Parathyroid adenoma (tissue), 2 donors: ENCODE measurements around the gene PIGBOS1.
"Not testable (repeated sequence)": the region's sequence is repeated elsewhere in the genome, so short reads cannot be mapped to it uniquely, and the experiment has no call there.

Experiments used
- H2AFZ ChIP-seq: fragments of 300-600 bp; sonication (generic); one replicate; pipeline ENCODE4 v1.7.0; 2017; ENCODE audit warnings: antibody characterized with exemption, mild to moderate bottlenecking
- H3K27ac ChIP-seq: fragments of 300-600 bp; sonication (generic); one replicate; pipeline ENCODE4 v1.7.0; 2017
- H3K27me3 ChIP-seq: fragments of 300-600 bp; sonication (generic); one replicate; pipeline ENCODE4 v1.7.0; 2017; ENCODE audit warnings: low read length; ENCODE audit not compliant: control insufficient read depth, insufficient read depth
- H3K36me3 ChIP-seq: fragments of 300-600 bp; sonication (generic); one replicate; pipeline ENCODE4 v1.7.0; 2017; ENCODE audit warnings: low read length; ENCODE audit not compliant: control insufficient read depth, insufficient read depth
- H3K4me1 ChIP-seq: fragments of 300-600 bp; sonication (generic); one replicate; pipeline ENCODE4 v1.7.0; 2017; ENCODE audit warnings: control low read depth
- H3K4me2 ChIP-seq: fragments of 300-600 bp; sonication (generic); one replicate; pipeline ENCODE4 v1.7.0; 2017; ENCODE audit warnings: low read length
- H3K4me3 ChIP-seq: fragments of 300-600 bp; sonication (generic); one replicate; pipeline ENCODE4 v1.7.0; 2017; ENCODE audit warnings: low read depth, low read length
- H3K79me2 ChIP-seq: fragments of 300-600 bp; sonication (generic); one replicate; pipeline ENCODE4 v1.7.0; 2017; ENCODE audit warnings: control low read depth
- H3K9ac ChIP-seq: fragments of 300-600 bp; sonication (generic); one replicate; pipeline ENCODE4 v1.7.0; 2017; ENCODE audit warnings: mild to moderate bottlenecking
- H3K9me3 ChIP-seq: fragments of 300-600 bp; sonication (generic); one replicate; pipeline ENCODE4 v1.7.0; 2017; ENCODE audit warnings: low read length; ENCODE audit not compliant: control insufficient read depth
- TF ChIP-seq, protein P1 (sequence below): fragments of 300-600 bp; sonication (generic); IDR thresholded peaks from one replicate; pipeline ENCODE4 v1.7.0; 2017; ENCODE audit warnings: antibody characterized with exemption, mild to moderate bottlenecking
- donor health status: primary hyperparathyroidism.

The PIGBOS1 gene

DNA sequence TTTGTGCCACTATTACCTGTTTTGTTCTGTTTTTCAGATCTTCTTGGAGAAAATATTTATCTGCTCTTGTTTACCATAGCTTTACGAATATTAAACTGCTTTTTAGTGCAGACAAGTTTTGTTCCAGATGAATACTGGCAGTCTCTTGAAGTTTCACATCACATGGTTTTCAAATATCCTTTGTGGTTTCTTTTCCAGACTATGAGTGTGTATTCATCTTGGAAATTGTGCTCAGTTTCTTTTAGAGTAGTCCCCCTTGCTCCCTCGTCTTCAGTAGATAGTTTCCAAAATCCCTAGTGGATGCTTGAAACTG lies 1.3 kb upstream of the PIGBOS1 start:
- TF ChIP-seq, protein P1, sequence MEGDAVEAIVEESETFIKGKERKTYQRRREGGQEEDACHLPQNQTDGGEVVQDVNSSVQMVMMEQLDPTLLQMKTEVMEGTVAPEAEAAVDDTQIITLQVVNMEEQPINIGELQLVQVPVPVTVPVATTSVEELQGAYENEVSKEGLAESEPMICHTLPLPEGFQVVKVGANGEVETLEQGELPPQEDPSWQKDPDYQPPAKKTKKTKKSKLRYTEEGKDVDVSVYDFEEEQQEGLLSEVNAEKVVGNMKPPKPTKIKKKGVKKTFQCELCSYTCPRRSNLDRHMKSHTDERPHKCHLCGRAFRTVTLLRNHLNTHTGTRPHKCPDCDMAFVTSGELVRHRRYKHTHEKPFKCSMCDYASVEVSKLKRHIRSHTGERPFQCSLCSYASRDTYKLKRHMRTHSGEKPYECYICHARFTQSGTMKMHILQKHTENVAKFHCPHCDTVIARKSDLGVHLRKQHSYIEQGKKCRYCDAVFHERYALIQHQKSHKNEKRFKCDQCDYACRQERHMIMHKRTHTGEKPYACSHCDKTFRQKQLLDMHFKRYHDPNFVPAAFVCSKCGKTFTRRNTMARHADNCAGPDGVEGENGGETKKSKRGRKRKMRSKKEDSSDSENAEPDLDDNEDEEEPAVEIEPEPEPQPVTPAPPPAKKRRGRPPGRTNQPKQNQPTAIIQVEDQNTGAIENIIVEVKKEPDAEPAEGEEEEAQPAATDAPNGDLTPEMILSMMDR = no peak
- H3K27me3 ChIP-seq = no peaks in the 10 kb centered on the region
- H2AFZ ChIP-seq = peak overlapping the region; percentile 17
- no peaks in the 10 kb centered on the region for H3K36me3 ChIP-seq
- no peaks in the 10 kb centered on the region for H3K4me1 ChIP-seq
- no peak overlapping the region for H3K27ac ChIP-seq
- no peaks in the 10 kb centered on the region for H3K9me3 ChIP-seq
- peak overlapping the region; percentile 88 for H3K4me2 ChIP-seq
- H3K9ac ChIP-seq = no peak overlapping the region
- H3K4me3 ChIP-seq = no peak overlapping the region
- H3K79me2 ChIP-seq = peaks cover 3% of the 10 kb centered on the region

DNA sequence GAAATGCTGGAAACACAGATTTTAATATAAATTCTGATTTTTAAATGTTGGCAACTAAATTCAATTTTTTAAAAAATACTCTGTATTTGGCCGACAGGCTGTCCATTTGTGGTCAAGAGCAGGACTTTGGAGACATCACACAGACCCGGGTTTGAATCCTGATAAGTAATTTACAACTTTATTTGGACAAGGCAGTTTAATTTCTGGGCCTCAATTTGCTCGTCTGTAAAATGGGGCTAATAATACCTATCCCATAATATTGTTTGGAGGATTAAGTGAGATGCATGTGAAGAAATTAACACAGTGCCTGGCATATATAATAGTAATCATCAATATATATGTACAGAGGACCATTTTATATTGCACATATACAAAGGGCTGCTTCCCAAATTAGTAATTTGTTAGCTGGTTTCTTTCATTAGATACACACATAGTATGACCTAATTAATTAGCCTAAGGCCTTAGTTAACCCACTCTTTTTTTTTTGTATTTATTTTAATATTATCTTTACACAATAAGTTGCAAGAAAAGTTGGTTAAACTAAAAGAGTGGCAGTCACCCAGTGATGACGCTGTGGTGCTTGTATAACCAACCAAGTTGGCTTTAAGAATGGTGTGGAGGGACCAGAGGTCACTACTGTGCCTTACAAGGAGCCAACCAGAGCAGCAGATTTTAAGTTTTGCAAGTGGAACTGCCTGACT lies 764 bp upstream of the PIGBOS1 start:
- Histone ChIP-seq H3K27ac (peak overlapping the region; percentile 88), H3K9me3 (no peaks in the 10 kb centered on the region), H3K27me3 (no peaks in the 10 kb centered on the region), H3K4me3 (peak overlapping the region; percentile 99), H3K79me2 (peaks cover 3% of the 10 kb centered on the region), H3K4me1 (no peaks in the 10 kb centered on the region), H3K4me2 (peak overlapping the region; percentile 88), H3K36me3 (no peaks in the 10 kb centered on the region), H3K9ac (no peak overlapping the region), H2AFZ (peak overlapping the region; percentile 97)
- TF ChIP-seq, protein P1 = no peak

DNA sequence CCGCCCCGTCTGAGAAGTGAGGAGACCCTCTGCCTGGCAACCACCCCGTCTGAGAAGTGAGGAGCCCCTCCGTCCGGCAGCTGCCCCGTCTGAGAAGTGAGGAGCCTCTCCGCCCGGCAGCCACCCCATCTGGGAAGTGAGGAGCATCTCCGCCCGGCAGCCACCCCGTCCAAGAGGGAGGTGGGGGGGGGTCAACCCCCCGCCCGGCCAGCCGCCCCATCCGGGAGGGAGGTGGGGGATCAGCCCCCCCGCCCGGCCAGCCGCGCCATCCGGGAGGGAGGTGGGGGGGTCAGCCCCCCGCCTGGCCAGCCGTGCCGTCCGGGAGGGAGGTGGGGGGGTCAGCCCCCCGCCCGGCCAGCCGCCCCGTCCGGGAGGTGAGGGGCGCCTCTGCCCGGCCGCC lies 16.1 kb downstream of the PIGBOS1 start:
- not testable (repeated sequence) for H3K79me2 ChIP-seq, H3K27ac ChIP-seq, H3K9ac ChIP-seq, H3K4me3 ChIP-seq, H3K9me3 ChIP-seq, H3K4me1 ChIP-seq, H3K36me3 ChIP-seq, H2AFZ ChIP-seq, H3K4me2 ChIP-seq, H3K27me3 ChIP-seq

DNA sequence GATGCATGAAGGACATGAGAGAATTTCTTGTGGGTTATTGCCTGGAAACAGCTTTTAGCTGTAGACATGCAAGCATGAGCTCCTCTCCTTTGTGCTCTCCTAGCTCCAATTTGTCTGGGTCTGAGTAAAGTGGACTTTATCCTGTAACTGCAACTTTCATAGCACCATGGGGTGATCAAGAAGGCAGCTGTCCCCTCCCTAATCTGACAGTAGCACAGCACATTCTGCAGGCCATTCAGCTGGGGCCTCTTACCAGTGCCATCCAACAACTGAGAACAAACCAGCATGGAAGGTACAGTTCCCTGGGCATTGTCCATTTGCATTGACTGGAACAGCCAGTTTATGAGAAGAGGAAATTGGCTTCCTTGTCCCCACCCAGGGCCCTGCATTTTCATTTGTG lies 21.6 kb downstream of the PIGBOS1 start:
- Histone ChIP-seq H3K9ac (no peak overlapping the region), H3K9me3 (no peaks in the 10 kb centered on the region), H3K27ac (no peak overlapping the region), H3K79me2 (no peaks in the 10 kb centered on the region), H2AFZ (no peak overlapping the region), H3K27me3 (no peaks in the 10 kb centered on the region), H3K4me3 (no peak overlapping the region), H3K36me3 (no peaks in the 10 kb centered on the region), H3K4me1 (no peaks in the 10 kb centered on the region), H3K4me2 (no peak overlapping the region)
- TF ChIP-seq, protein P1 = no peak

DNA sequence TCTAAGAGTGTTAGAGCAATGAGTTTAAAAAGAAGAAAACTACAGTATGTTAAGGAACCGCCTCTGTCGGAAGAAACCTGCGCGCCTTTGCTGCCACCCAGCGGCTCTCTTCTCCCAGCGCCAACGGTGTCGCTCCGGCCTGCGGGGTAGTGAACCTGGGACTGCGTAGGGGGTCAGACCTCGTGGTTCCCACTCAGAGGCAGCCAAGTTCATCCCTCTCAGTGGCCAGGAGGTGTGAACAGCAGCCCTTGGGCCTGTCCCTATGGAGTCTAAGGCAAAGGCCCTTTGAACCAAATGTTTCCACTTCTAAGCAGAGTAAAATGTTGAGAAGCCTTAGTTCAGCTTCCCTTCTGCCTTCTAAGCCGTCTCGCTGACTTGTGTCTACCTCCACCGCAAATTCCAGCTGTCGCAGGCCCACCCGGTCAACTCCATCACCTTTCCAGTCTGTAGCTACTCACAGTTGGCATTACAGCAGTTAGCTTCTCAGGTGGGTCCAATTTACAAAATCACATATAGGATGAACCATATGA lies 28.3 kb downstream of the PIGBOS1 start:
- Histone ChIP-seq H3K9me3 (no peaks in the 10 kb centered on the region), H3K27ac (peak overlapping the region; percentile 80), H3K4me3 (peak overlapping the region; percentile 80)

More for the DNA sequence above, 28.3 kb downstream of the PIGBOS1 start:
- TF ChIP-seq, protein P1 = peak; percentile 73
- no peak overlapping the region for H3K9ac ChIP-seq
- H3K27me3 ChIP-seq = no peaks in the 10 kb centered on the region
- H3K4me1 ChIP-seq = no peaks in the 10 kb centered on the region
- H2AFZ ChIP-seq = peak overlapping the region; percentile 86
- H3K36me3 ChIP-seq = no peaks in the 10 kb centered on the region
- no peaks in the 10 kb centered on the region for H3K79me2 ChIP-seq
- H3K4me2 ChIP-seq = peak overlapping the region; percentile 95
